Stimulated activated CD4-positive, alpha-beta T cell treated with anti-CD3 and anti-CD28 coated beads, Interleukin-2, amount 100 ng/mL, for 48 hours (primary cell): ENCODE results near the gene FOXI3.

Experiments used
- DNase-seq, 2 donors: peaks; one replicate each; pipeline ENCODE4 v3.0.0-alpha.2; 2020

FOXI3 gene

GRCh38 chr2:88452565-88452905 lies at the start of gene FOXI3:
TSS of gene FOXI3 (minus strand) at chr2:88452693. CDS start at chr2:88452535, 158 bp downstream.
- DNase-seq = peak in 1 of 2 donors; percentile 4

- DNase-seq = no peak
These were observed 48.2 kb upstream of the FOXI3 start for GRCh38 chr2:88500691-88501090.

GRCh38 chr2:88499204-88499603 lies 46.7 kb upstream of the FOXI3 start:
- no peak for DNase-seq

GRCh38 chr2:88493481-88493880 lies 41.0 kb upstream of the FOXI3 start:
- no peak for DNase-seq

GRCh38 chr2:88492002-88492401 lies 39.5 kb upstream of the FOXI3 start:
- DNase-seq = no peak

- no peak for DNase-seq
These were observed 36.7 kb upstream of the FOXI3 start for GRCh38 chr2:88489181-88489580.

GRCh38 chr2:88483200-88483599 lies 30.7 kb upstream of the FOXI3 start:
- DNase-seq = no peak

- DNase-seq = no peak
These were observed 29.3 kb upstream of the FOXI3 start for GRCh38 chr2:88481691-88482336.

- no peak for DNase-seq
These were observed 20.3 kb upstream of the FOXI3 start for GRCh38 chr2:88472811-88473210.

GRCh38 chr2:88471083-88471942 lies 18.8 kb upstream of the FOXI3 start:
- DNase-seq = no peak

GRCh38 chr2:88469202-88470114 lies 17.0 kb upstream of the FOXI3 start:
- DNase-seq = no peak

- DNase-seq = no peak
These were observed 11.7 kb upstream of the FOXI3 start for GRCh38 chr2:88464153-88464552.

- no peak for DNase-seq
These were observed 6.1 kb upstream of the FOXI3 start for GRCh38 chr2:88458633-88459032.

- peak in 1 of 2 donors; percentile 0 for DNase-seq
These were observed 588 bp upstream of the FOXI3 start for GRCh38 chr2:88452980-88453582.

- DNase-seq = no peak
These were observed 505 bp downstream of the FOXI3 start for GRCh38 chr2:88451811-88452564.

- no peak for DNase-seq
These were observed 1.3 kb downstream of the FOXI3 start for GRCh38 chr2:88450925-88451810.

GRCh38 chr2:88450186-88450585 lies 2.3 kb downstream of the FOXI3 start:
- no peak for DNase-seq

GRCh38 chr2:88448248-88448647 lies 4.2 kb downstream of the FOXI3 start:
- no peak for DNase-seq

- no peak for DNase-seq
These were observed 9.0 kb downstream of the FOXI3 start for GRCh38 chr2:88443353-88443938.

GRCh38 chr2:88442473-88442872 lies 10.0 kb downstream of the FOXI3 start:
- no peak for DNase-seq

GRCh38 chr2:88442061-88442460 lies 10.4 kb downstream of the FOXI3 start:
- DNase-seq = no peak
